BE2C (cell line): Measurements from ENCODE around the gene DPP10.

ENCODE experiments used
- DNase-seq: peaks from one replicate; pipeline ENCODE4 v3.0.0-alpha.2; 2020
- H3K27me3 ChIP-seq: fragments of 250-450 bp; sonication (Bioruptor Pico); 2 replicates; pipeline ENCODE4 v1.5.1; 2020; ENCODE audit warnings: mild to moderate bottlenecking
- H3K36me3 ChIP-seq: fragments of 250-450 bp; sonication (Bioruptor Pico); 2 replicates; pipeline ENCODE4 v1.5.1; 2020; ENCODE audit warnings: mild to moderate bottlenecking
- H3K4me1 ChIP-seq: fragments of 250-450 bp; sonication (Bioruptor Pico); 2 replicates; pipeline ENCODE4 v1.5.1; 2020
- H3K4me3 ChIP-seq: 2 replicates; pipeline ENCODE4 v1.5.1; 2011; ENCODE audit warnings: low read depth, low read length
- H3K9me3 ChIP-seq: fragments of 250-450 bp; sonication (Bioruptor Pico); 2 replicates; pipeline ENCODE4 v1.5.1; 2020
- TF ChIP-seq, protein P1 (sequence below): IDR thresholded peaks from 2 replicates; pipeline ENCODE4 v1.5.1; 2012; ENCODE audit warnings: mild to moderate bottlenecking, low read depth, low read length

The DPP10 gene

DNA sequence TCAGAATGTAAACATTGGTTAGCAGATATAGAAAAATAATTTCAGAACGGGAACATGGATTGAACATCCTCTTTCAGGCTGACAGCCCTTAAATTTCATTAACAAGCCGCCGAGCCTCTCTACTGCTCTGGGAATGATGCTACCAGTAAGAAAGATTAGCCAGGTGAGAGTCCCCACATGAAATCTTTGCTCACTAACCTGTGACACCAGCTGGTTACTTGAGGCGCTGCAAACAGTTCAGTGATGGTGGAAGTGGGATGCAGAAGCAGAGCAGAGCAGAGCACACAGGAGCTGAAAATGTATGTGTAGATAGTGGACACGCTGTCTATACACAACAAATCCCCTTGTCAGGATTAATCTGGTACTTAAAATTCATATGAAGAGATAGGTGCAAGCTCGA, 721.1 kb downstream of the DPP10 start:
- Histone ChIP-seq H3K27me3 (peaks cover 9% of the 10 kb centered on the region; the same call in 1 of the 2 replicates), H3K36me3 (no peaks in the 10 kb centered on the region), H3K4me3 (no peak overlapping the region), H3K9me3 (no peaks in the 10 kb centered on the region), H3K4me1 (no peaks in the 10 kb centered on the region)
- DNase-seq, result no peak
- TF ChIP-seq, protein P1, sequence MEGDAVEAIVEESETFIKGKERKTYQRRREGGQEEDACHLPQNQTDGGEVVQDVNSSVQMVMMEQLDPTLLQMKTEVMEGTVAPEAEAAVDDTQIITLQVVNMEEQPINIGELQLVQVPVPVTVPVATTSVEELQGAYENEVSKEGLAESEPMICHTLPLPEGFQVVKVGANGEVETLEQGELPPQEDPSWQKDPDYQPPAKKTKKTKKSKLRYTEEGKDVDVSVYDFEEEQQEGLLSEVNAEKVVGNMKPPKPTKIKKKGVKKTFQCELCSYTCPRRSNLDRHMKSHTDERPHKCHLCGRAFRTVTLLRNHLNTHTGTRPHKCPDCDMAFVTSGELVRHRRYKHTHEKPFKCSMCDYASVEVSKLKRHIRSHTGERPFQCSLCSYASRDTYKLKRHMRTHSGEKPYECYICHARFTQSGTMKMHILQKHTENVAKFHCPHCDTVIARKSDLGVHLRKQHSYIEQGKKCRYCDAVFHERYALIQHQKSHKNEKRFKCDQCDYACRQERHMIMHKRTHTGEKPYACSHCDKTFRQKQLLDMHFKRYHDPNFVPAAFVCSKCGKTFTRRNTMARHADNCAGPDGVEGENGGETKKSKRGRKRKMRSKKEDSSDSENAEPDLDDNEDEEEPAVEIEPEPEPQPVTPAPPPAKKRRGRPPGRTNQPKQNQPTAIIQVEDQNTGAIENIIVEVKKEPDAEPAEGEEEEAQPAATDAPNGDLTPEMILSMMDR, result no peak

DNA sequence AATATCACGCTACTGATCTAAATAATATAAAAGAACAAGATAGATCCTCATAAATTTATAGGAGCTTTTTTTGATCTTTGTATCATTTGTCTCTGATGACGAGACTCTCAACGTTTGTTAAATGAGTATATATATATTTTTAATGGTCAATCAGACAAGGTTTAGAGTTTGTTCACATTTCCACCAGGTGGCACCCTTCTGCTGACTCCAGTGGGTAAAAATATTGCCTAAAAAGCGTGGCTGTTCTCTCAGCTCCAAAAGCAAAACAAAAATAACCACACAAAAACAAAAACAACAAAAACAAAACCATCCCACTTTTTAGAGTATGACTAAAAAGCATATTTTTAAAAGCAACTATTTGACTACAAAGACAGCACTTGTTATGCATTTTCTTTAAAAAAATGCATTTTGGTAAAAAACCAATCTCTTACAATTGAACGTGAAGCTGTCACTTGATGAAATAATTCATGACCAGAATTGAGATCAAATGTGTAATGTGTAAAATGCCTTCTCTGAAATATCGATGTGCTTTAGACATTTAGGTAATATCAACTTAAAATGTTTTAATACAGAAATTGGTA, 723.2 kb downstream of the DPP10 start:
- Histone ChIP-seq H3K27me3 (peaks cover 9% of the 10 kb centered on the region; the same call in 1 of the 2 replicates), H3K36me3 (no peaks in the 10 kb centered on the region)
- TF ChIP-seq, protein P1, result peak; percentile 49

DNA sequence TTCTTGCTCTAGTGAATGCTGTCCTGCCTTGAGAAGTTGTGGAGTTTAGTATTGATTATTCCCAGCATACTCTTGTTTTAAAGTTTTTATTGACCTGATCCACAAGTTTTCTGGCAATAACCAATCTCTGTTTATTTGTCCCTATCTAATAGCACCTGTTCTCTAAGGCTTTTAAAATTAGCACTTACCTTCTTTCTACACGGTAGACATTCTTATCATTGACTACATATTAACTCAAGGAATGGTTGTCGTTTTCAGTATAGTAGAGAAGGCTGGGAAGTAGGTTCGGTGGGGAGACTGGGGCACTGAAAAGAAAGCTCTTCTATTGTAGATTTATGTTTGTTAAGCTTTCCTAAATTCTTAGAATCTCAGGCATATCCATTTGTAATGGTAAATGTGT, 726.0 kb downstream of the DPP10 start:
- Histone ChIP-seq H3K4me3 (no peak overlapping the region), H3K27me3 (no peaks in the 10 kb centered on the region), H3K4me1 (no peaks in the 10 kb centered on the region), H3K9me3 (no peaks in the 10 kb centered on the region), H3K36me3 (no peaks in the 10 kb centered on the region)
- no peak for DNase-seq
- TF ChIP-seq, protein P1, result no peak

More for the DNA sequence above, 723.2 kb downstream of the DPP10 start:
- Histone ChIP-seq H3K4me3 (no peak overlapping the region), H3K4me1 (no peaks in the 10 kb centered on the region), H3K9me3 (no peaks in the 10 kb centered on the region)
- DNase-seq, result no peak

DNA sequence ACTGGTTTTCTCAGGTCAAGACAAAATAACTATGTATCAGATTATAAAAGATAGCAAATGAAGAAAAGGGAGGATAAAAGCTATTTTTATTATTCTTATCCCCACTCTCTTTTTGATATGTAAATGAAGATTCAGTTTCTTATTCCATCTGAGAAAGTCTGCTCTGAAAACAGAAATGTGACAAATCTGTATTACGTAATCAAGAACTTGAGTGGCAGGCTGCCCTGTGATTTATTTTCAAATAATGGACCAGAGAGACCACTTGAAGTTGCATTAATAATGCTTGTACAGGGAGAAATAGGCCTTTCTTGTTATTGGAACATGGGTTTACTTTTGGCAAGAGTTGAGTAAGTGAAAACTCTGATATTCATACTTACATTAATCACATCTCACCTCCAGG, 727.4 kb downstream of the DPP10 start:
- H3K4me1 ChIP-seq, result no peaks in the 10 kb centered on the region
- H3K9me3 ChIP-seq, result no peaks in the 10 kb centered on the region
- H3K36me3 ChIP-seq, result no peaks in the 10 kb centered on the region
- no peak for DNase-seq
- no peaks in the 10 kb centered on the region for H3K27me3 ChIP-seq
- TF ChIP-seq, protein P1, result no peak
- H3K4me3 ChIP-seq, result no peak overlapping the region

DNA sequence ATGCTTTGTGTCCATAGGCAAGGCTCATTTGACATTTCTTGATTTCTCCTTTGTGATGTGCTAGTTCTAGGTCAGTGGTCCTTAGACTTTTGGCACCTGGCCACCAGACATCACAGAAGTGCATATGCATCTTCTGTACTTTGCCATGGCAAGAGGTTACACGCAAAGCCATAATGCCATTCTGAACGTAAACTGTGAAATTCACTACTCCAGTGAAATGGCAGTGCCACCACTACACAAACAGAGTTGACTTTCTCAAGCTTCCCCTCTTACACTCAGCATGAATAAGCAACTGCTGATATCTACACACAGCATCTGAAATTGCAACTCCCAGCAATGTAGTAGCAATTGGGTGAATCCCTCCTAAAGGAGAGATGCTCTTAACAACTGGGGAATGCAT, 729.3 kb downstream of the DPP10 start:
- H3K27me3 ChIP-seq, result no peaks in the 10 kb centered on the region
- no peaks in the 10 kb centered on the region for H3K9me3 ChIP-seq
- H3K36me3 ChIP-seq, result no peaks in the 10 kb centered on the region
- DNase-seq, result no peak
- no peaks in the 10 kb centered on the region for H3K4me1 ChIP-seq
- H3K4me3 ChIP-seq, result no peak overlapping the region
- TF ChIP-seq, protein P1, result no peak

DNA sequence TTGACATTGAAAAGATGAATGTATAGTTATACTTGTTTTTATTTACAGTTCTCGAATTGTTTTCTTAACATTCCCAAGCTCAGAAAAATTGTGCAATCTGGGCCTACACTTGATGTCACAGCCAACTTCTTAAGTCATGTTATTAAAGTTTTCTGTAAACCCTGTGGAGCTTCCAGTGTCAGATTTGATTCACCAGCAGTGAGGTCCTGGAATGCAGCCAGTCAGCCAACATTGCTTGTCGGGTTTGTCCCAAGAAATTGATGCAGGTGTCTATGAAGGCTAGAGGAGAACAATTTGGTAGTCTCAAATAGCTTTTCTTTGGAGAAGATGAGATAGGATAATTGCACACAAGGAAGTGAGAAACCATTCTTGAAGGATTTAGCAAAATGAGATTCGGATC, 732.2 kb downstream of the DPP10 start:
- H3K4me3 ChIP-seq, result no peak overlapping the region
- no peaks in the 10 kb centered on the region for H3K36me3 ChIP-seq
- H3K9me3 ChIP-seq, result no peaks in the 10 kb centered on the region
- DNase-seq, result no peak
- H3K27me3 ChIP-seq, result no peaks in the 10 kb centered on the region
- TF ChIP-seq, protein P1, result no peak
- no peaks in the 10 kb centered on the region for H3K4me1 ChIP-seq
